ENCODE data around the gene SDSL. TPM values are rescaled to one million over a fixed set of nuclear protein-coding genes. Genes with fewer than 3 reads are reported as not detected.

Gene SDSL
- total RNA-seq, 1 donor from 2014 or later = 3.1 TPM

DNA sequence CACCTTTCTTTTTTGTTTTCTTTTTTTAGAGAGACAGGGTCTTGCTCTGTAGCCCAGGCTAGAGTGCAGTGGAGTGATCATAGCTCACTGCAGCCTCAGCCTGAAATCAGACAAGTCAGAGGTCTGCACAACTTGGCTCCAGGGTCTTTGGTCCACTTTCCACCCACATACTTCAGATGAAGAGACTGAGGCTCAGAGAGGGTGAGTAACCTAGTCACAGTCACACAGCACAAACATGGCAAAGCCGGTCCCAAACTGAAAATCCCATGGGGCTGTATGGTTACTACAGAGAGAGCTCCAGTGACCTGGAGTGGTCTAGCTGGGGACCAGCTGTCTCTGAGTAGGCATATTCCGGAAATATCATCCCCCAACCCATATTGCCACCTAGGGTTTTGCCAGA is 30.3 kb downstream of the SDSL start:
- H3K27me3 Mint-ChIP-seq (ENCODE audit: insufficient read depth, low read depth) = peaks cover 25% of the 10 kb centered on the region
- Histone ChIP-seq H2AFZ (replicated peaks) (no peak overlapping the region), H3K4me2 (no peak overlapping the region), H3K36me3 (no peaks in the 10 kb centered on the region), H3K9ac (no peak overlapping the region), H3K79me2 (ENCODE audit: low read depth) (no peaks in the 10 kb centered on the region), H3K27ac (no peak overlapping the region), H3F3A (ENCODE audit: low read depth) (peaks cover 39% of the 10 kb centered on the region), H3K4me3 (no peak overlapping the region), H3K9me3 (ENCODE audit: low read depth) (no peaks in the 10 kb centered on the region), H3K4me1 (no peaks in the 10 kb centered on the region), H4K20me1 (ENCODE audit: low read depth) (no peaks in the 10 kb centered on the region), H3K27me3 (no peaks in the 10 kb centered on the region)
- no peak for TF ChIP-seq EZH2 (IDR thresholded peaks at IDR 0.05)
- TF ChIP-seq, protein P1, sequence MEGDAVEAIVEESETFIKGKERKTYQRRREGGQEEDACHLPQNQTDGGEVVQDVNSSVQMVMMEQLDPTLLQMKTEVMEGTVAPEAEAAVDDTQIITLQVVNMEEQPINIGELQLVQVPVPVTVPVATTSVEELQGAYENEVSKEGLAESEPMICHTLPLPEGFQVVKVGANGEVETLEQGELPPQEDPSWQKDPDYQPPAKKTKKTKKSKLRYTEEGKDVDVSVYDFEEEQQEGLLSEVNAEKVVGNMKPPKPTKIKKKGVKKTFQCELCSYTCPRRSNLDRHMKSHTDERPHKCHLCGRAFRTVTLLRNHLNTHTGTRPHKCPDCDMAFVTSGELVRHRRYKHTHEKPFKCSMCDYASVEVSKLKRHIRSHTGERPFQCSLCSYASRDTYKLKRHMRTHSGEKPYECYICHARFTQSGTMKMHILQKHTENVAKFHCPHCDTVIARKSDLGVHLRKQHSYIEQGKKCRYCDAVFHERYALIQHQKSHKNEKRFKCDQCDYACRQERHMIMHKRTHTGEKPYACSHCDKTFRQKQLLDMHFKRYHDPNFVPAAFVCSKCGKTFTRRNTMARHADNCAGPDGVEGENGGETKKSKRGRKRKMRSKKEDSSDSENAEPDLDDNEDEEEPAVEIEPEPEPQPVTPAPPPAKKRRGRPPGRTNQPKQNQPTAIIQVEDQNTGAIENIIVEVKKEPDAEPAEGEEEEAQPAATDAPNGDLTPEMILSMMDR (IDR thresholded peaks at IDR 0.05) = no peak
- TF ChIP-seq EZH2phosphoT487 (IDR thresholded peaks at IDR 0.05) = no peak
- H3K9me3 Mint-ChIP-seq = no peaks in the 10 kb centered on the region
- H3K4me3 Mint-ChIP-seq = no peak overlapping the region
- DNase-seq (ENCODE audit: low spot score) = no peak
- peaks cover 3% of the 10 kb centered on the region for H3K4me1 Mint-ChIP-seq
- H3K36me3 Mint-ChIP-seq = no peaks in the 10 kb centered on the region
- no peak overlapping the region for H3K27ac Mint-ChIP-seq

DNA sequence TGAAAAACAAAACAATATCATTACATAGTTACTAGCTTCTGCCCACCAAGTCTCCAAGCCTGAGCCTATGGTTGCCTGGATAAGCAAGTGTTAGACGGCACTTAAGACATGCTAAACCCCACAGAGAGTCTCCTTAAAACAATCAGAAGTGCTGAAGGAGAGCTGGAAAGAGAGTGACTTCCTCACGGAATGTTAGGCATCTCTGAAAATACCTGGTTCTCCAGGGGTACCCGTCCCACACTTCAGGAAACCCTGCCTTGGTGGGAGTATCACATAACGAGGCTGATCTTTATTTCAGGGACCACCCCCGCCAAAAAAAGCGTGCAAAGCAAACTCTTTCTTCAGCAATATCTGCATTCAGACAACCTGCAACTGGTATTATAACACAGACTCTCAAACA is 31.1 kb downstream of the SDSL start:
- Histone ChIP-seq H3K4me1 (no peaks in the 10 kb centered on the region), H3K4me2 (no peak overlapping the region), H3K4me3 (no peak overlapping the region), H3K79me2 (ENCODE audit: low read depth) (no peaks in the 10 kb centered on the region), H4K20me1 (ENCODE audit: low read depth) (no peaks in the 10 kb centered on the region), H3K36me3 (no peaks in the 10 kb centered on the region), H3F3A (ENCODE audit: low read depth) (peaks cover 44% of the 10 kb centered on the region), H3K27me3 (no peaks in the 10 kb centered on the region), H3K27ac (no peak overlapping the region), H3K9ac (no peak overlapping the region), H2AFZ (replicated peaks) (no peak overlapping the region), H3K9me3 (ENCODE audit: low read depth) (no peaks in the 10 kb centered on the region)
- Mint-ChIP-seq H3K9me3 (no peaks in the 10 kb centered on the region), H3K27ac (no peak overlapping the region), H3K27me3 (ENCODE audit: insufficient read depth, low read depth) (peaks cover 22% of the 10 kb centered on the region), H3K4me1 (peaks cover 3% of the 10 kb centered on the region), H3K4me3 (no peak overlapping the region), H3K36me3 (no peaks in the 10 kb centered on the region)
- peak; percentile 18 for DNase-seq (ENCODE audit: low spot score)
- TF ChIP-seq, protein P1 (IDR thresholded peaks at IDR 0.05) = no peak
- TF ChIP-seq EZH2phosphoT487 (IDR thresholded peaks at IDR 0.05) = no peak
- TF ChIP-seq EZH2 (IDR thresholded peaks at IDR 0.05) = no peak

DNA sequence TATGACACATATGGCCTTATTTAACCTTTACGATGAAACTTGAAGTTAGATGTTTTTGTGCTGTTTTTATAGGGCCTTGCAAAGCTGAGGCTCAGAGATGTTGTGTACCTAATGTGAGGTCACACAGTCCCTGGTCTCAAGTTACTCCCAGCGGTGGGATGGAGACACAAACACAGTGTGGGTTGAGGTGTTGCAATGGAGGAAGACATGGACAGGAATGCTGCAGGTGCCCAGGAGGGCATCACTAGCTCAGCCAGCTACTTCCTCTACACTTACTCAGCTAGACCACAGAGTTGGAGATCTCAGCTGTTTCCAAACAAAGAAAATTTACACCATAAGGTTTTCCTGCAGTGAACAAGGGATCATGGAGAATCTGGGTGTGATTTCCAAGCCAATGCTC is 34.0 kb downstream of the SDSL start:
- no peak overlapping the region for H3K27ac Mint-ChIP-seq
- H3K4me3 Mint-ChIP-seq = no peak overlapping the region
- no peak for DNase-seq (ENCODE audit: low spot score)
- Histone ChIP-seq H2AFZ (replicated peaks) (no peak overlapping the region), H3F3A (ENCODE audit: low read depth) (peaks cover 52% of the 10 kb centered on the region), H3K36me3 (no peaks in the 10 kb centered on the region), H3K4me2 (no peak overlapping the region), H3K79me2 (ENCODE audit: low read depth) (peaks cover under 1% of the 10 kb centered on the region), H3K27me3 (no peaks in the 10 kb centered on the region), H3K4me3 (no peak overlapping the region), H3K9me3 (ENCODE audit: low read depth) (no peaks in the 10 kb centered on the region), H3K4me1 (no peaks in the 10 kb centered on the region), H3K9ac (no peak overlapping the region), H4K20me1 (ENCODE audit: low read depth) (peaks cover 16% of the 10 kb centered on the region), H3K27ac (no peak overlapping the region)
- peaks cover 24% of the 10 kb centered on the region for H3K27me3 Mint-ChIP-seq (ENCODE audit: insufficient read depth, low read depth)
- H3K9me3 Mint-ChIP-seq = no peaks in the 10 kb centered on the region
- TF ChIP-seq EZH2phosphoT487 (IDR thresholded peaks at IDR 0.05) (no peak), EZH2 (IDR thresholded peaks at IDR 0.05) (no peak)
- TF ChIP-seq, protein P1 (IDR thresholded peaks at IDR 0.05) = no peak
- H3K36me3 Mint-ChIP-seq = no peaks in the 10 kb centered on the region
- peaks cover 3% of the 10 kb centered on the region for H3K4me1 Mint-ChIP-seq

Measured in neural progenitor cell (in vitro differentiated cells).